HG02588 (cell line): ENCODE data around the gene TEDC1.

Experiments
- ATAC-seq: cut with Tn5 transposase; IDR thresholded peaks from one replicate; pipeline ENCODE4 v1.9.1; 2021; ENCODE audit warnings: mild to moderate bottlenecking, moderate library complexity; ENCODE audit not compliant: unreplicated experiment

TEDC1 gene

DNA sequence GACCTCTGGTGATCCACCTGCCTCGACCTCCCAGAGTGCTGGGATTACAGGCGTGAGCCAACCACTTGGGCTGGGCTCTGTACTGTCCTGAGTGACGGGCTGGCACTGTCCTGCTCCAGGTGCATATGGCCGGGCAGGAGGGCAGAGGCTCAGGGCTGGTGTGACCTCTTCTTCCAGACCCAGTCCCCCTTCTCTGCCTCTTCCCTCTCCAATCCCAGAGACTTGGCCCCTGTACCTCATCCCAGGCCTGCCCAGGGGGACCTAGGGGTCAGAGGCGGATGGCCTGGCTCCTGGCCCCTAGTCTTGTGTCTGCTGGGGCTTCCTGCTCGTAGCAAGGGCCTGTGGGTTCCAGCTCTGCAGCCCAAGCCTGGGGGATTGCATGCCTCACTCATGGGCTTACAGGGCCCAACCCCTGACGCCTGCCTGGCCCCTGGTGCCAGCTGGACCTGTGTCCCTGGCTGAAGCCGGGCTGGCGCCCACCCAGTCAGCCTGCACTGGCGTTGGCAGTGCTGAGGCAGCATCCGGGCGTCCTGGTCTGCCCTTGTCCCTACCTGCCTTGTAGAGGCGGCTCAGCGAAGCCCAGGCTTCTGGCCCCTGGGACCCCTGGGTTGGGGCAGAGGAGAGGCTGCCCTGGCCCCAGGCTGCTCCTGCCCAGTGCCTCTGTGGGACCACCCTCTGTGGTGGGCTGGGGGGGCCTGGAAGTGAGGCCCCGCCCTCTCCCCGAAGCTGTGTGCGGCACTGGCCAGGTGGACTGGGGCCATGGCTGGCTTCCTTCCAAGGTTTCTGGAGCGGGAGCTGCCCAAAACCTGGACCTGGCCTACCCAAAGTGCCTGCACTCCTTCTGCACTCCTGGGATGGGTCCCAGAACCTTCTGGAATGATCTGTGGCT is 4.3 kb downstream of the TEDC1 start:
- no peak for ATAC-seq

DNA sequence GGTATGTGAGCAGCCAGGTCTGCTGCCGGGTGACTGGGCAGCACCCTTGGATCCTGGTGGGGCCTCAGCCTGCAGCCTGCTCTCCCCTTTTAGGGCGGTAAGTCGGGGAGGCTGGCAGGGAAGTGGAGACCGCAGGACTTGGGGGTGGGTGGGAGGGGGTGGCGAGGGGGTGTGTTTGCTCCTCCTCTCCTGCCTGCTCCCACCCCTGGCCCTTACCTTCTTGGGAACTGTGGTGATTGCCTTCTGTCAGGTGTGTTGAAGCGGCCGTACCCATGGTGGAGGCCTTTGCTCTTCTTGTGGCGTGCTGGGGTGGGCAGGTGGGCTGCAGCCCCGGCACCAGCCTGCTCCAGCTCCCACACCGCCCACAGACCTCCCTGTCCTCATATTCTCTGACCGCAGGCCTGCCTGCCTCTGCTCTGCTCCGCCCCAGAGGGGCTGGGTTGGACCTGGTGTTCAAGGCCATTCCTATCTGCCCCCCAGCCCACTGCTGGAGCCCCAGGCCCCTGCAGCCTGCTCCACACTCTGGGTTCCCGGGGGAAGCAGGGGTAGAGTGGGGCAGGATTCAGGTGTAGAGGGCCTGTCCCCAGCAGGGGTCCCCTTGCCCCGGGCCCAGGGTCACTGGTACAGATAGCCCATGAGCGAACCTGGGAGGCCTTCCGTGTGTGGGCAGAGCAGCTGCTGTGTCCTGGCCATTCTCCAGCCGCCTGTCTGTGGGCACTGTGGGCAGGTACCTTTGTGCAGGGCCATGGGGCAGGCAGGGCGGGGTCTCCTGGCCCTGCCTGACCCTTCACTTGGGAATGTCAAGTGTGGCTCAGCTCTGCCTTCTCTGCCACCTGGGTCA is 5.2 kb downstream of the TEDC1 start:
- no peak for ATAC-seq

DNA sequence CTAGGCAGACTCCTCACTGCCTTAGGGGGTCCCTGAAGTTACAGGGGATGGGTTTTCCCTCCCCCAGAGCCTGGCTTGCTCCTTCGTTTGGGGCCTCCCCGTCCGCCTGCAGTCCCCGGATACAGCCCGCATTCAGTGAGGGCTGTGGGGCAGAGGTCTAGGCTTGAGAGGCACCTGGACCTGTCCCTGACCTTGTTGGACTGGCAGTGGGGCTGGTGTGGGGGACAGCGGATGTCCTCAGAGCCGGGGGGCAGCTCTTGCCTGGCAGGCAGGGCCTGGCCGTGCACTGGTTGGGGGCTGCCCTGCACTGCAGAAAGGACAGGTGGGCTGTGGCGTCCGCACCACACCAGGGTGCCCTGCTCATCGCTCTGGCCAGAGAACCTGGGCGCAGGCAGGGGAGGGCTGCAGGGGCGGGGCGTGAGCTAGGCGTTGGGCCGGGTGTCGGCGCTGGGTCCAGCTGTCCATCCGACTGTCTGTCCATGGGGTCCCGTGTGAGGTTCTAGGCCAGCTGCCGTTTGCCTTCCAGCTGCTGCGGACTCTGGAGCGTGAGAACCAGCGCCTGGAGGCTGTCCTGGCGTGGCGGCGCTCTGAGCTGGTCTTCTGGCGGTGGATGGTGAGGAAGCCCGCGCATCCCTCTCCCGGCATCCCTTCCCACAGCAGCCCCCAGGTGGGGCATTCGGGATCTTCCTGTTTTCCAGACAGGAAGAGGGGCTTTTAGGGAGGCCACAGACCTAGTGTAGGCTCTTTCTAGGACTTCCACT is 6.0 kb downstream of the TEDC1 start:
- ATAC-seq: no peak

DNA sequence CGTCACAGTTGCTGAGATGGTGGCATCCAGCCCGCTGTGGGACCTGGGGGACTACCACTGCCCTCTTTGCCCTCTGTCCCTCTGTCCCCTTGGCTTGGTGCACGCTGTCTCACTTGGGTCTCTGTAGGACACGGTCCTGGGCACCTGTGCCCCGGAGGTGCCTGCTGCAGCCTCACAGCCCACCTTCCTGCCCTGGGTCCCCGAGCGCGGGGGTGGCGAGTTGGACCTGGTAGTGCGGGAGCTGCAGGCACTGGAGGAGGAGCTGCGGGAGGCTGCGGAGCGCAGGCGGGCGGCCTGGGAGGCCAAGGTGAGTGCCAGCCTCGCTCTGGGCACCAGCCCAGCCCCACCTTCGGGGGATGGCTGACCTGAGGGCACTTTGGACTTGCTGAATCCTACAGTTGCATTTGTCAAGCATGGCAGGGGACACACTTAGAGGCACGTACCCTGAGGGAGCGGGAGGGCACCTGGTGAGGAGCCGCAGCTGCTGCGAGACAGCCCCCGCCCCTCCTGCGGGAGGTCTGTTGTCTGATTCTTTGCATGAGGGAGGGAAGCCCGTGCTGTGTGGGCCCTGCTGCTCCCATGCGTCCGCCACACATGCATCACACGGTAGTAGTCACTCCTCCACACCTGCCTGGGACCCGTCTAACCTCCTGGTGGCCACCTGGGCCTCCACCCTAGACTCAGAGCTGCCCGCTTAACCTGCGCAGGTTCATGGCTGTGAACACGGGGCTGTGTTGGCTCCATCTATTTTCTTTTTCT is 6.8 kb downstream of the TEDC1 start:
- no peak for ATAC-seq

DNA sequence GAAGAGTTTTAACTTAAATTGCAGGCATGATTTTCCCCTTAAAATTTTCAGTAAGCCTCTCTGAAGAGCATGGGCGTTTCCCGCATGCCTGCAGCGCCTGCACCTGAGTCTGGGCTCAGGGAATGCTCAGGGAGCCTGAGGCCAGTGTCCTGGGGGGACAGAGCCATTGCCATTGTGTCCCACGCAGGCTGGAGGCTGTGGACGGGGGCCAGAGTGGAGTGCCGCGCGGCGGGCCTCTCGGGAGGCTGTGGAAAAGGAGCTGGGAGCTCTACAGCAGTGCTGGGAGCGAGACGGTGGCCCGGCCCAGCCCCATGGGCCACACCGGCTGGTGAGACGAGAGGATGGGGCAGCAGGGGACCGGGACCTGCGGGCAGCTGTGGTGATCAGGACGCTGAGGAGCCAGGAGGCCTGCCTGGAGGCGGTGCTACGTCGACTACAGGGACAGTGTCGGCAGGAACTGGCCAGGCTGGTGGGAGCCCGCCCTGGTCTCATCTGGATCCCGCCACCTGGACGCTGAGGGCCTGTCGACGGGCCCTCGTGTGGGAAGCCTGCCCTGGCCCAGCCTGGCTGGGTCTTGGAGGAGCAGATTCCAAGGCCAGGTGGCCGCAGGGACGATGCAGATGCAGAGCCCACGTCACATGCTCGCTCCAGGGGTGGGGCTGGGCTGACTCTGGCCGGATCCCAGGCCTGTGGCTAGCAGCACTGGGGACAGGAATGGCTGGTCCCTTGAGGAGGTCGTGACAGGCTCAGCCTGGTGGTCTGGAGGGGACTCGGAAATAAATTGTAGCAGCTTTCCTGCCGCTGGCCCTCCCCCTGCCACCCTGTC is 7.6 kb downstream of the TEDC1 start:
- no peak for ATAC-seq

DNA sequence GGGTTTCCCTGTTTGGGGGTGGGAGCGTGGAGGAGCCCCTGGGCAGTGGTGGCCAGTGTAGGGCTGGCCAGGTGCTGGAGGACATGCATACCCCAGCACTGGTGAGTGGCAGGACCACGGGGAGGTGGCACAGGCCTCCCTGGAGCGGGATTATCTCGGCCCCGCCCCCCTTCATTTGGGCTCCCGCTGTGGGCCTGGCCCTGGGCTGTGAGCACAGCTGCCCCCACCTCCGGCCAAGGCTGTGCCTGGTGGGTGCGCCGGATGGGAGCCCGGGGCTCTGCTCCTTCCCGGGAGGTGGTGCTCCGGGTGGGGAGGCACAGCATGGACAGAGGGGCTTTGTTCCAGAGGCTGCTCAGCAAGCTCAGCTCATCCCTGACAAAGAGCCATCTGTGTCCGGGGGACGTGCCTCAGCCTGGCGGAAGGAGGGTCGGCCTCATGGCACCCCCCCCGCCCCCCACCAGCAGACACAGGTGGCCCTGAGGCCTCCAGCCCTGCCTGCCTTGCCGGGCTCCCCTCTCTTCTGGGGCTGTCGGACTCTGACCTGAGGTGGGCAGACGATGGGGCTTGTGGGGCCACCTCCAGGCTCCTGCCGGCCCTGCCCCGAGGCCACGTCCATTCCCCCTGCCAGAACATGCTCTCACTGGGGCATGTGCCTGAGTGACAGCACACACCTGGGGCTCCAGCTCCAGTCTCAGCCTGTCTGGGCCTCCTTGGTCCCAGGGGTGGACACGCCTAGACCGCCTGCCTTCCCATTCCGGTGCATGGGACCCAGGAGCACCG is 8.4 kb downstream of the TEDC1 start:
- no peak for ATAC-seq

DNA sequence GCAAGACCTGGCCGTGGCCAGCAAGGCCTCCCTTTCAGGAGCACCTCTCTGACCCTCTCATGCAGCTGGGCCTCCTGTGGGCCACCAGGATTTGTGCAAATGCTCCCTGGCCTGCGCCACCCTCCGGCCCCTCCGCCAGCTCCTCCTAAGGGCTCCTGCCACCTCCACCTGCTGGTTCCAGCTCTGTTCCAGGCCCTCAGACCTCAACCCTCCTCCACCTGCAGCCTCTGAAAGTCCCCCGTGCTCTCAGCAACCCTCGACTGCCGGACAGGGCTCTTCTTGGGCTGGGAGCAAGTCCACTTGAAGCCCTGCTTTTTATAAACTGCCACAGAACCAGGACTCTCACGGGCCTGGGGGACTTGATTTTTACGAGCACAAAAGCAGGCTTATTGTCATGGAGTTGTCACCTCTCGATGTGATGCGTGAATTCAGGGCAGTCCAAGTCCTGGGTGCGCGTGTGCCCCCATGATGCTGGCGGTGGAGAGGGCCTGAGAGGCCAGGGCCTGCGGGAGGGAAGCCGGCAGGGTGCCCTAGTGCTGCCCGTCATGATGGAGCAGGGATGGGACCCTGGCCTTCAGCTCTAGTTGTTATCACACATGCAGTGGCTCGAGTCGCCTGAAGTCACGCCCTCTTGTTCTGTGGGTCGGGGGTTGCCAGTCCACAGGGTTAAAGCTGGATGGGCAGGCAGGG is 9.1 kb downstream of the TEDC1 start:
- no peak for ATAC-seq

DNA sequence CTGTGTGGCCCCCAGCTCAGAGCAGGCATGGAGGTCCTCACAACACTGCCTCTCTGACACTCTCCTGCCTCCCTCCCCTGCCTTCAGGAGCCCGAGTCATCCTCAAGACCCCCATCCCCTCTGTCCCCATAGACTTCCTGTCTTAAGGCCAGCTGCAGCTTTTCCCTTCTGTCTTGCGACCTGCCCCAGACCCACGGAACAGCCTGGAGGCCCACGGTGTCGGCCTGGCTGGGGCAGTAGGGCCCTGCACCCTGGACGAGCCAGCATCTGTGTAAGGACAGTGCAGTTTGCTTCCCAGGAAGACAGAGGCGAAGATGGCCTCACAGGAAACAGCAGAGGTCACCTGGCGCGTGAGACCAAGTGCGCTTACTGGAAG is 9.7 kb downstream of the TEDC1 start:
- no peak for ATAC-seq

DNA sequence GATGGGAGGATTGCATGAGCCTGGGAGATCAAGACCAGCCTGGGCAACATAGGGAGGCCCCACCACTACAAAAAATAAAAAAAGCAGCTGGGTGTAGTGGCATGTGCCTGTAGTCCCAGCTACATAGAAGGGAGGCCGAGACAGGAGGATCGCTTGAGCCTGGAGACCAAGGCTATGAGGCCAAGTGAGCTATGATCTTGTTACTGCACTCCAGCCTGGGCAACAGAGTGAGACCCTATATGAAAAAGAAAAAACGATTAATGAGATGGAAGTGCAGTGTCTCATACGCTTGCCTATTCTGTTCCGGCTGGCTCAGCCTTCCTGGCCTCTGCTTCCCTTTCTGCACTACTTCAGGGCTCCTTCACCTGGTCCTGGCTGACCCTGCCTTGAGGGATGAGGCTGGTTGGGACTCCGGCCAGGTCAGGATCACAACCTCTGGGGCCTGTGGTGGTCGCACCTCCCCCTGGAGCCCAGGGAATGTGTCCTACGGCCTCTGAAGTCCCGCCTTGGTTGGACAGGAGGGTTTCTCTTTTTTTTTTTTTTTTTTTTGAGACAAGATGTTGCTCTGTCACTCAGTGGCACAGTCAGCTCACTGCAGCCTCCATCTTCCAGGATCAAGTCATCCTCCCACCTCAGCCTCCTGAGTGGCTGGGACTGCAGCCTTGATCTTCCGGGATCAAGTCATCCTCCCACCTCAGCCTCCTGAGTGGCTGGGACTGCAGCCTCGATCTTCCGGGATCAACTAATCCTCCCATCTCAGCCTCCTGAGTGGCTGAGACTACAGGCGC is 10.7 kb downstream of the TEDC1 start:
- ATAC-seq: no peak

DNA sequence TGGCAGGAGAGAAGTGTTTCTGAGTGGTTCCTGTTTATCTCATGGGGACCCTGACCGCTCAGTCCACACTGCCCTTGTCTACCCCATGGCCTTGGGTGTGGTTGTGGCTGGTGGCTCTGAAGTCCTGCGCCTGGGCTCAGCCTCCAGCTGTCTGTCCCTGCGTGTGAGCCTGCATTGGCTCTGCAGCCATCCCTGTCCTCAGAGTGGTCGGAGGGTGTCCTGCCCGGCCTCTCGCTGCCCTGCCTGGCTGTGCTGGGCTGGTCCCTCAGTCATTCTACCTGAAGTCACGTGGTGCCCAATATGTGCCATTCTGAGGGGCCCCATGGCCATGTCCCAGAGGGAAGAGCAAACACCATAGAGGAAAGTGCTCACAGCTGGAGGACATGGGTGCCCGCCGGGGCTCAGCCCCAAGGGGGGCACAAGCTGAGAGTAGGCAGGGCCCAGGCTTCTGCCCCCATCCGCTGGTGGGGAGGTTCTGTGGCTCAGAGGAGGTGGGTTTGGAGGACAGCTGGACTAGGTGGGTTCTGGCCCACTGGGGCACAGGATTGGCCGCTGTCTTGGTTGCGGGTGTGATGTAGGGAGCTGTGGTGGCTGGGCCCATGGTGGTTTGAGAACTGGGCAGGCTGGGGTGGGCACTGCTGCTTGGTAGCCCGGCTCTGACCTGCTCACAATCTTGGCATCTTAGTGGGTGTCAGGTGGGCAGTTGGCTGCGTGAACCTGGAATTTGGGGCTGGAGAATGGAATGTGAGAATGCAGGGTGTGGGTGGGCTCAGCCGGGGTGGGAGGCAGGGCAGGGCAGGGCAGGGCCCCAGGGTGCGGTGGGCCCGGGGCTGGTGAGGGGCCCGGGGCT is 11.6 kb downstream of the TEDC1 start:
- no peak for ATAC-seq

DNA sequence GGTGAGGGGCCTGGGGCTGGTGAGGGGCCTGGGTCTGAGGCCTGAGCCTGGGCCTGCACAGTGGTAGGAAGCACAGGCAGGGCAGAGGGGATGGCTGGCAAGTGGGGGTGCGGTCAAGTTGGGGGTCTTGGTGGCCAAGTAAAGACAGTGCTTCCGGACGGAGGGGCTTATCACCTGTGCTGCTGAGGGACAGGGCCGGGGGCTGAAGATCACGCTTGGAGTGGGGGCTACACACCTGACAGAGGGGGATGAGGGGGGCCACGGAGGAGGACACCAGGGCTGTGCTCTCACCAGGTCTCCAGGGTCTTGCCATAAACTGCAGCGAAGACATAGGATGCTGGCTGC is 12.2 kb downstream of the TEDC1 start:
- no peak for ATAC-seq

DNA sequence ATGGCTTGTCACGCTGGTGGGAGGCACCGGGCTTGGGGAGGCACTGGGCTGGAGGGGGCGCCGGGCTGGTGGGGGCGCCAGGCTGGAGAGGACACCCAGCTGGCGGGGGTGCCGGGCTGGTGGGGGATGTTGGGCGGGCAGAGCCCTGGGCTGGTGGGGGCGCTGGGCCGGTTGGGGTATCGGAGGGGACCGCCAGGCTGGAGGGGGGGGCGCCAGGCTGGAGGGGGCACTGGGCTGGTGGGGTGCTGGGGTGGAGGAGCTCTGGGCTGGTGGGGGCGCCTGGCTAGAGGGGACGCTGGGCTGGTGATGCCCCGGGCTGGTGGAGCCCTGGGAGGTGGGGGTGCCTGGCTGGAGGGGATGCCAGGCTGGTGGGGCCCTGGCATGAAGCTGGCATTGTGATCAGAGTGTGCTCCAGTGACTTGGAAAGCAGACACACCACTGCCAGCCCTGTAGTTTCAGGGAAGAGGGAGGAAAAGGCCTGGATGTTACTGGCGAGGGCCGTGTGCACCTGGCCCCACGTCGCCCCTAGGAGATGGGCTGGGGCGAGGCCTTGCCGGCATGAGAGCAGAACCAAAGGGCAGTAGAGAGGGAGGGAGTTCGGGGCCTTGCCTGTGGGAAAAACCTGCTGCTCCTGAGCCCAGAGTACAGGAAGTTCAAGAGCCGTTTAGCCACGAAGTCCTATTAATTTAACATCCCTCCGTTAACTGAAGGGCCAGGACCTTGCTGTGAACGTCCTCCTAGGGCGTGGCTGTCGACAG is 13.1 kb downstream of the TEDC1 start:
- no peak for ATAC-seq

DNA sequence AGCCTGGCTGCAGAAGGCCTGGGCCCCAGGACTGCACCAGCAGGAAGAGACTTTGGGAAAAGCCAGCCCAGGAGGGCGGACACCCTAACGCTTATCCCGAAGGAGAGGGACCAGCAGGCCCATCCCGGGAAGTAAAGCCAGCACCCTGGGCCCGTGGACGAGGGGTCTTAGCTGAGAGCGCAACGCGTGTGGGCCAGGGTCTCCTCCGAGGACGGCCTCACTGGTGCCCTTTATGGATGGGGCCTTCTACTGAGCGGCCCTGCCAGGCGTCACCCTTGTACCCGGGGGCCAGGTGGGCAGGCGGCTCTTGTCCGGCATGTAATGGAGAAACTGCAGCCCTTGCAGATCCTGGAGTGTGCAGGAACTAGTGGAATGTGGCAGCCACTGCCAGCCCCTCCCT is 14.1 kb downstream of the TEDC1 start:
- ATAC-seq: no peak

DNA sequence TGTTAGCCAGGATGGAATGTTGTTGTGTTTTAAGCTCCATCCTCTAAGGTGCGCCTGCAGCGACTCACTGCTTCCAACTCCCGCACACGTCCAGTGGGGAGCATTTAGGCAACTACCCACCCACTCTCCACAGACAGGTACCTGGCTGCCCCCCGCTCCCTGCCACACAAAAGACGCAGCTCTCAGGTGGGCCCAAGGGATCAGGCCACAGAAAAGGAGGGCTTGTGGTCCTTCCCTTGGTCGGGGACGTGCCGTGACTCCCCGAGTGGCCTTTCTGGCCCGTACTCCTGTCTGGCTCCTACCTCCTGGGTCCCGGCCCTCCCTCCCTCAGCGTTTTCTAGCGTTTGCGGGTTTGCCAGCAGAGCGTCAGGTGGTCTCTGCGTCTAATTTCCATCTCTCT is 16.2 kb downstream of the TEDC1 start:
- ATAC-seq: no peak

DNA sequence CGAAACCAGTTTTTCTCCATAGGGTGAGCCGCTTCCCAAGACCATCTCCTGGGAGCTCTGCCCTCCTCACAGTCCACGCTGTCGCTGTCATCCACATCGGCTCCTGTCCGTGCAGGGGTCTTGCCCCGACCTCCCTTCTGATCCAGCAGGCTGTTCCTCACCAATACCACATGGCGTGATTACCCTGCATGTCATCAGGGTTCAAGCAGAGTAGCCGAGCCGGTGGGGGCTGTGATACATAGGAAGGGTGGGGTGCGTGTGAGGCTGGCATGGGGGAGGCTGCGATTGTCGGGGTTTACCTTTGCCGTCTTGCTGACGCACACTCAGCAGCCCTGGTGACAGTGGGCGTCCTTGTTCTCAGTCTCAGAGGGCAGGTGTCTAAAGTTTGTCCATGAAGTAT is 17.0 kb downstream of the TEDC1 start:
- no peak for ATAC-seq

DNA sequence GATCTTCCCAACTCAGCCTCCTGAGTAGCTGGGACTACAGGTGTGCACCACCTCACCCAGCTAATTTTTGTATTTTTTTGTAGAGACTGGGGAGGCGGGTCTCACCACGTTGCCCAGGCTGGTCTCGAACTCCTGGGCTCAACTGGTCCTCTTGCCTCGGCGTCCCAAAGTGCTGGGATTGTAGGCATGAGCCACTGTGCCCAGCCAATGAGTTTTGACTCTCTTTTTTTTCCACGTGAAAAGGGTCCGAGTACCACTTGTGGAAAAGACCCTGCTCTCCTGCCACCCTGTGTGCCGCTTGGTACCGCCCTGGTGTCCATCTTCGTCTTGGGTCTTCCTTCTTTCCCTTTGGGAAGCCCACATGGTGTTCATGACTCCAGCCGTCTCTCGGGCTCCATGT is 17.6 kb downstream of the TEDC1 start:
- no peak for ATAC-seq
